Neural progenitor cell (in vitro differentiated cells): ENCODE measurements around the gene USP13.

Experiments used
- CTCF ChIP-seq: fragments of 200-600 bp; sonication (generic); IDR thresholded peaks from 2 replicates; pipeline ENCODE4 v1.5.1; 2017; ENCODE audit warnings: antibody characterized with exemption, mild to moderate bottlenecking
- EZH2 ChIP-seq: fragments of 200-600 bp; sonication (generic); IDR thresholded peaks from 2 replicates; pipeline ENCODE4 v1.6.1; 2017; ENCODE audit warnings: antibody characterized with exemption, mild to moderate bottlenecking, moderate library complexity

DNA sequence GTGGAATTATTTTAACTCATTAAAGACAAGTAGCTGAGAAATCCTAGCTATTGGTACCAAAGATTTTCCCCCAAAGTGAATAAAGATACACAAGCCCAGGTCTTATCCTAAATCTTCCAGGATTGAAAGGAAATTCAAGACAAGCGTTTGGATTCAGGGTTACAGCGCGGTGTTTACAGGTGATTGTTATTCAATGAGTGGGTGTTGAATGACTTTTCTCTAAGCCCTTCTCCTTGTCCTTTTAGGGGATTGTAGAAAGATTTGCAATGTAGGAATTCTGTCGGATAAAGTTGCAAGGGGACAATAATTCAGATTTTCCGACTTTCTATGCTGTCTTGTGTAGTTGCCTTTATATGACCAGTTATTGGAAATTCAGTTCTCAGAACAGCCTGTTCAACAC lies 57.2 kb downstream of the USP13 start:
- TF ChIP-seq CTCF (no peak), EZH2 (no peak)
